Embryonic facial prominence (tissue), 1 donor: ENCODE results near the gene YEATS4.

Source experiments
- DNase-seq: peaks from one replicate; pipeline ENCODE4 v3.0.0-alpha.2; 2016; ENCODE audit errors: extremely low spot score

The YEATS4 gene

GRCh38 chr12:69342421-69342820, 17.1 kb upstream of the YEATS4 start:
- no peak for DNase-seq

GRCh38 chr12:69343357-69343756, 16.2 kb upstream of the YEATS4 start:
- DNase-seq: no peak

GRCh38 chr12:69343885-69344612, 15.5 kb upstream of the YEATS4 start:
- DNase-seq: no peak

- DNase-seq: no peak
Observed at GRCh38 chr12:69345077-69345476, 14.5 kb upstream of the YEATS4 start.

GRCh38 chr12:69345742-69346141, 13.8 kb upstream of the YEATS4 start:
- DNase-seq: no peak

GRCh38 chr12:69348162-69348938, 11.2 kb upstream of the YEATS4 start, which contains the start of gene LYZ:
Gene LYZ (plus strand): TSS chr12:69348381. CDS start chr12:69348409, 28 bp downstream.
- DNase-seq: no peak

- no peak for DNase-seq
Observed at GRCh38 chr12:69350002-69350626, 9.4 kb upstream of the YEATS4 start.

GRCh38 chr12:69350777-69351176, 8.8 kb upstream of the YEATS4 start:
- no peak for DNase-seq

GRCh38 chr12:69351462-69352236, 7.9 kb upstream of the YEATS4 start:
- DNase-seq: no peak

- DNase-seq: no peak
Observed at GRCh38 chr12:69352904-69353303, 6.6 kb upstream of the YEATS4 start.

GRCh38 chr12:69354172-69354555, 5.4 kb upstream of the YEATS4 start:
- no peak for DNase-seq

- DNase-seq: no peak
Observed at GRCh38 chr12:69354556-69355187, 4.9 kb upstream of the YEATS4 start.

GRCh38 chr12:69355363-69356028, 4.0 kb upstream of the YEATS4 start:
- no peak for DNase-seq

- no peak for DNase-seq
Observed at GRCh38 chr12:69360348-69360672, 767 bp downstream of the YEATS4 start.

GRCh38 chr12:69366796-69367195, 7.3 kb downstream of the YEATS4 start:
- DNase-seq: no peak

GRCh38 chr12:69368171-69368570, 8.6 kb downstream of the YEATS4 start:
- no peak for DNase-seq

- no peak for DNase-seq
Observed at GRCh38 chr12:69383074-69383473, 23.5 kb downstream of the YEATS4 start.

- no peak for DNase-seq
Observed at GRCh38 chr12:69385038-69385437, 25.5 kb downstream of the YEATS4 start.

- no peak for DNase-seq
Observed at GRCh38 chr12:69386921-69387320, 27.4 kb downstream of the YEATS4 start.

GRCh38 chr12:69388371-69388770, 28.8 kb downstream of the YEATS4 start:
- peak; percentile 25 for DNase-seq

- no peak for DNase-seq
Observed at GRCh38 chr12:69389831-69390230, 30.3 kb downstream of the YEATS4 start.
